ENCODE results near the gene SH3PXD2A. TPM values are rescaled to one million over a fixed set of nuclear protein-coding genes. Genes with fewer than 3 reads are reported as not detected.
A peak's percentile ranks its signal among the peaks of the same experiment; 100 is the strongest.

Gene SH3PXD2A
- total and polyA plus RNA-seq, 10 of the 15 experiments (the other 5 are each of a cell fraction or from before 2014, with no cell fraction given) = 0.63 to 14.0 (median 4.4) TPM

- TF ChIP-seq SREBF2 (IDR thresholded peaks at IDR 0.05; ENCODE audit: low read length) (no peak), RFX5 (IDR thresholded peaks at IDR 0.05; ENCODE audit: low read depth, low read length) (no peak), BACH1 (IDR thresholded peaks at IDR 0.05; ENCODE audit: borderline replicate concordance) (no peak), TCF3 (IDR thresholded peaks at IDR 0.05; ENCODE audit: borderline replicate concordance, insufficient read depth, low read depth, low read length) (no peak), TCF7 (IDR thresholded peaks at IDR 0.05; ENCODE audit: borderline replicate concordance) (no peak), HCFC1 (IDR thresholded peaks at IDR 0.05; ENCODE audit: low read length) (no peak), RELB (IDR thresholded peaks at IDR 0.05; ENCODE audit: low read depth) (no peak)
Observed at GRCh38 chr10:103780242-103781149, 74.9 kb downstream of the SH3PXD2A start (continued).

GRCh38 chr10:103778358-103779139 lies 76.8 kb downstream of the SH3PXD2A start:
- WGBS (ENCODE audit: insufficient coverage, insufficient replicate concordance, low lambda C conversion rate, missing lambda C conversion rate) = 76% methylated on average over 10 of the region's 10 CpGs
- no peaks in the 10 kb centered on the region; the same call in 2 of the 3 replicates for H3K9me3 ChIP-seq (replicated peaks; ENCODE audit: control insufficient read depth, insufficient read depth, low read length)
- ChIA-PET POLR2A (no interaction called here), SMC1A (ENCODE audit: uncharacterized antibody, unreplicated experiment) (interaction anchor here (0.6 kb wide), 1 partner anchor 14 kb away, joined by 3 read pairs; no protein-coding TSS in a partner anchor), CTCF (no interaction called here), RAD21 (ENCODE audit: unreplicated experiment) (no interaction called here)
- no peaks in the 10 kb centered on the region for H4K20me1 ChIP-seq (ENCODE audit: control insufficient read depth, insufficient read depth)
- TF ChIP-seq IRF3 (IDR thresholded peaks at IDR 0.05) (no peak), PML (IDR thresholded peaks at IDR 0.05; ENCODE audit: low read length) (no peak), MLLT1 (IDR thresholded peaks at IDR 0.05) (0 out of 2 replicates have a peak, but pooled peaks have one; percentile 0), SP1 (IDR thresholded peaks at IDR 0.05; ENCODE audit: low read depth, low read length) (no peak), FOS (IDR thresholded peaks at IDR 0.05; ENCODE audit: borderline replicate concordance, extremely low read depth, insufficient read length) (no peak), ATF2 (IDR thresholded peaks at IDR 0.05; ENCODE audit: low read length) (no peak)
- H3K36me3 ChIP-seq (ENCODE audit: control insufficient read depth in 2 of 2, insufficient read depth in 2 of 2, low read length in 1 of 2) = no peaks in the 10 kb centered on the region
- no peak overlapping the region for H3K4me3 ChIP-seq
- H3K79me2 ChIP-seq (ENCODE audit: control insufficient read depth, insufficient read depth, low read length) = no peaks in the 10 kb centered on the region
- in situ Hi-C loops (cut with MboI) = no loop called here
- H3K4me2 ChIP-seq (ENCODE audit: control insufficient read depth, insufficient read depth) = no peak overlapping the region
- ATAC-seq (no peak), FAIRE-seq (no peak), DNase-seq (ENCODE audit: low read depth, low spot score) (no peak)
- intact Hi-C loops (cut with micrococcal nuclease; ENCODE audit: unreplicated experiment) = no loop called here
- no TSS peak for BruUV-seq (replicated peaks)
- H3K27me3 ChIP-seq (replicated peaks in 1 of 2; ENCODE audit: control insufficient read depth in 2 of 2, insufficient read depth in 2 of 2, low read length in 1 of 2) = peaks cover 0 to 2% of the 10 kb centered on the region in 2 experiments; a peak in 2 of 4 replicates
- no peak overlapping the region for H3K9ac ChIP-seq (ENCODE audit: control insufficient read depth, insufficient read depth, low read length)
- H3K27ac ChIP-seq (ENCODE audit: control insufficient read depth, insufficient read depth) = no peak overlapping the region
- peaks cover 7% of the 10 kb centered on the region for H3K4me1 ChIP-seq (ENCODE audit: control insufficient read depth, insufficient read depth, low read length)
- H2AFZ ChIP-seq (ENCODE audit: control insufficient read depth, low read depth, low read length) = no peak overlapping the region

Data from GM12878 (cell line).